K562 (cell line): ENCODE data around the gene VPS37D. TPM values are rescaled to one million over a fixed set of nuclear protein-coding genes. Genes with fewer than 3 reads are reported as not detected.

Experiments
- BRD9 ChIP-seq: fragments of 450-650 bp; IDR thresholded peaks from 2 replicates; pipeline ENCODE4 v1.6.1; 2018; ENCODE audit warnings: low read depth; ENCODE audit not compliant: partially characterized antibody
- DEAF1 ChIP-seq: fragments of 450-650 bp; formaldehyde crosslinking; IDR thresholded peaks from 2 replicates; pipeline ENCODE4 v1.4.0; 2020; ENCODE audit warnings: mild to moderate bottlenecking, moderate library complexity
- E2F3 ChIP-seq: fragments of 250-450 bp; sonication (Bioruptor Pico); IDR thresholded peaks from 2 replicates; pipeline ENCODE4 v1.4.0; 2020; ENCODE audit warnings: mild to moderate bottlenecking
- EP300 ChIP-seq: IDR thresholded peaks from 2 replicates; pipeline ENCODE4 v1.6.1; 2012; ENCODE audit warnings: low read length, improper control_type of control experiment
- FOXJ3 ChIP-seq: sonication (generic); formaldehyde crosslinking; IDR thresholded peaks from 2 replicates; pipeline ENCODE4 v1.4.0; 2020; ENCODE audit warnings: mild to moderate bottlenecking, missing genetic modification reagents
- GABPB1 ChIP-seq: sonication (generic); formaldehyde crosslinking; IDR thresholded peaks from 2 replicates; pipeline ENCODE4 v1.8.0; 2022; ENCODE audit warnings: mild to moderate bottlenecking, missing genetic modification reagents
- JUN ChIP-seq, 2 experiments: sonication (generic) in 1 of 2; formaldehyde crosslinking in 1 of 2; IDR thresholded peaks; 2 replicates each; pipeline versions ENCODE4 v1.6.1 to v1.8.0; 2012 to 2022; ENCODE audit warnings: borderline replicate concordance in 2 of 2, mild to moderate bottlenecking in 2 of 2, improper control_type of control experiment in 1 of 2, low read depth in 1 of 2, low read length in 1 of 2, missing genetic modification reagents in 1 of 2
- LCOR ChIP-seq: sonication (generic); formaldehyde crosslinking; IDR thresholded peaks from 2 replicates; pipeline ENCODE4 v1.8.0; 2022; ENCODE audit warnings: mild to moderate bottlenecking, missing genetic modification reagents
- MLLT1 ChIP-seq, 2 experiments: fragments of 450-650 bp; IDR thresholded peaks; 2 replicates each; pipeline ENCODE4 v1.6.1; 2016
- NFIC ChIP-seq: fragments of 450-650 bp; IDR thresholded peaks from 2 replicates; pipeline ENCODE4 v1.6.1; 2017; ENCODE audit warnings: mild to moderate bottlenecking, inconsistent platforms
- OTX1 ChIP-seq: fragments of 450-650 bp; formaldehyde crosslinking; IDR thresholded peaks from 2 replicates; pipeline ENCODE4 v1.4.0; 2022; ENCODE audit warnings: mild to moderate bottlenecking
- RBM39 ChIP-seq: fragments of 200-400 bp; formaldehyde crosslinking; optimal IDR thresholded peaks from 2 replicates; pipeline ENCODE3; 2018; ENCODE audit warnings: low read depth, low read length
- SMARCC2 ChIP-seq: fragments of 450-650 bp; IDR thresholded peaks from 2 replicates; pipeline ENCODE4 v1.6.1; 2017; ENCODE audit warnings: antibody characterized with exemption, moderate library complexity, mild to moderate bottlenecking, low read depth
- TAF9B ChIP-seq: fragments of 450-650 bp; IDR thresholded peaks from 2 replicates; pipeline ENCODE4 v1.6.1; 2018; ENCODE audit warnings: mild to moderate bottlenecking; ENCODE audit not compliant: partially characterized antibody
- TFAM ChIP-seq: fragments of 250-450 bp; sonication (Bioruptor Pico); conservative IDR thresholded peaks from 2 replicates; pipeline ENCODE4 v1.5.0; 2021; ENCODE audit warnings: mild to moderate bottlenecking, moderate library complexity
- U2AF1 ChIP-seq: fragments of 200-400 bp; formaldehyde crosslinking; optimal IDR thresholded peaks from 2 replicates; pipeline ENCODE3; 2017; ENCODE audit warnings: mild to moderate bottlenecking, low read depth, low read length, moderate library complexity
- ZBTB11 ChIP-seq, 3 experiments: fragments of 200-800 bp in 1 of 3; fragments of 250-450 bp in 1 of 3; fragments of 450-650 bp in 1 of 3; sonication (Bioruptor Pico) in 1 of 3; sonication (Bioruptor generic) in 1 of 3; formaldehyde crosslinking in 1 of 3; IDR thresholded peaks; 2 replicates each; pipeline versions ENCODE4 v1.6.1 to v1.8.0; 2016 to 2022; ENCODE audit warnings: mild to moderate bottlenecking in 2 of 3, missing genetic modification characterization in 2 of 3, missing compliant biosample characterization in 1 of 3, moderate library complexity in 1 of 3
- ZFX ChIP-seq: sonication (generic); formaldehyde crosslinking; IDR thresholded peaks from 2 replicates; pipeline ENCODE4 v1.8.0; 2022; ENCODE audit warnings: mild to moderate bottlenecking, missing genetic modification reagents, moderate library complexity
- ZNF12 ChIP-seq: sonication (generic); formaldehyde crosslinking; IDR thresholded peaks from 2 replicates; pipeline ENCODE4 v1.4.0; 2020; ENCODE audit warnings: mild to moderate bottlenecking, missing genetic modification reagents
- ZNF140 ChIP-seq: fragments of 250-450 bp; sonication (Bioruptor Pico); IDR thresholded peaks from 2 replicates; pipeline ENCODE4 v1.8.0; 2021; ENCODE audit warnings: moderate library complexity, mild to moderate bottlenecking, inconsistent platforms
- ZNF551 ChIP-seq: fragments of 250-450 bp; sonication (Bioruptor Pico); IDR thresholded peaks from 2 replicates; pipeline ENCODE4 v1.5.0; 2021; ENCODE audit warnings: mild to moderate bottlenecking, moderate library complexity
- polyA plus RNA-seq, 8 experiments: library from polyadenylated mRNA; depleted of rRNA in 4 of 8; stranded (reverse) in 5 of 8; unstranded in 3 of 8; fragments of >200 nt; fragmentation: Nextera tagmentation in 2 of 8; fragmentation: Illumina TruSeq in 1 of 8; extraction: Ambion mirVana in 2 of 8; extraction: Trizol in 1 of 8; gene quantifications; 2 replicates each; pipeline versions ENCODE4 v1.2.1 to v1.2.3, GENCODE V29; 2011 to 2014; ENCODE audit warnings: inconsistent platforms in 1 of 8, missing spikeins in 1 of 8
- total RNA-seq, 7 experiments: library from RNA; depleted of rRNA in 6 of 7; stranded (reverse); fragments of >200 nt in 6 of 7; fragmentation: Illumina TruSeq in 2 of 7; extraction: Trizol in 2 of 7; gene quantifications; 2 replicates each; pipeline versions ENCODE4 v1.2.1 to v1.2.3, GENCODE V29; 2011 to 2021; ENCODE audit warnings: low replicate concordance in 1 of 7

VPS37D gene
- total and polyA plus RNA-seq, 9 of the 15 experiments (the other 6 are each of a cell fraction or from before 2014, with no cell fraction given) = 0.25 to 2.3 (median 1.0) TPM; not detected in 3

GRCh38 chr7:73623798-73624668 is 43.6 kb upstream of the VPS37D start, which contains the start of gene MLXIPL (continued):
- TF ChIP-seq ZFX (CRISPR knock-in tag) = peak; percentile 56
- TF ChIP-seq ZNF140 (CRISPR knock-in tag) = no peak
- TF ChIP-seq U2AF1 = peak; percentile 61
- no peak for TF ChIP-seq BRD9
- no peak for TF ChIP-seq SMARCC2
- TF ChIP-seq MLLT1 (IDR thresholded peaks at IDR 0.05) = 0 out of 4 replicates have a peak, but pooled peaks of 1 of the 2 experiments have one; percentile 26
- TF ChIP-seq ZNF12 (CRISPR knock-in tag) = no peak; the same call in 1 of the 2 replicates
- TF ChIP-seq GABPB1 = peak; percentile 46; the same call in 1 of the 2 replicates
- no peak for TF ChIP-seq EP300
- TF ChIP-seq FOXJ3 = no peak
- no peak for TF ChIP-seq ZBTB11 (CRISPR knock-in tag; IDR thresholded peaks at IDR 0.05)
- no peak for TF ChIP-seq ZNF551 (CRISPR knock-in tag)
- TF ChIP-seq E2F3 (CRISPR knock-in tag) = no peak
- no peak for TF ChIP-seq JUN (IDR thresholded peaks at IDR 0.05; ENCODE audit: borderline replicate concordance, low read depth, low read length)
- 0 out of 2 replicates have a peak, but pooled peaks have one; percentile 48 for TF ChIP-seq JUN (CRISPR knock-in tag; IDR thresholded peaks at IDR 0.05; ENCODE audit: borderline replicate concordance)
- 0 out of 2 replicates have a peak, but pooled peaks have one; percentile 7 for TF ChIP-seq NFIC
- TF ChIP-seq TFAM (CRISPR knock-in tag) = no peak
- TF ChIP-seq OTX1 (CRISPR knock-in tag) = peak; percentile 18; the same call in 1 of the 2 replicates
- no peak for TF ChIP-seq LCOR (CRISPR knock-in tag)
- no peak for TF ChIP-seq TAF9B
- TF ChIP-seq DEAF1 = no peak
- TF ChIP-seq RBM39 = no peak
